Lower leg skin (tissue), 4 donors: ENCODE data around the gene ESF1. TPM values are rescaled to one million over a fixed set of nuclear protein-coding genes. Genes with fewer than 3 reads are reported as not detected.

Source experiments
- DNase-seq, 2 donors: peaks; one replicate each; pipeline ENCODE4 v3.0.0-alpha.2; 2019; ENCODE audit warnings: low spot score in 2 of 2
- H3K4me3 ChIP-seq: fragments of 200-600 bp; sonication (generic); 2 replicates; pipeline ENCODE4 v1.5.1; 2017; ENCODE audit warnings: mild to moderate bottlenecking, low read depth; ENCODE audit not compliant: poor library complexity, severe bottlenecking
- POLR2A ChIP-seq, 2 donors: fragments of 450-650 bp; IDR thresholded peaks; one replicate each; pipeline ENCODE4 v1.6.1; 2016 to 2017; ENCODE audit warnings: antibody characterized with exemption in 2 of 2, mild to moderate bottlenecking in 1 of 2, moderate library complexity in 1 of 2
- WGBS, 2 donors: methylation state at CpG; one replicate each; pipeline ENCODE4 v1.1.5; 2018; 5-methylcytosine and 5-hydroxymethylcytosine counted together
- intact Hi-C: fragments of 100-400 bp; cut with DNase I; formaldehyde crosslinking; loops from one replicate; pipeline ENCODE4 v1.15.0; 2023; ENCODE audit warnings: low total_unique reads
- total RNA-seq, 4 donors: library from RNA; depleted of rRNA; stranded (reverse); fragments of >200 nt; gene quantifications; one replicate each; pipeline ENCODE4 v1.1.0, GENCODE V29; 2016
- TF ChIP-seq, protein P1 (sequence below), 3 donors: fragments of 450-650 bp; IDR thresholded peaks; one replicate each; pipeline ENCODE4 v1.5.1; 2016; ENCODE audit warnings: antibody characterized with exemption in 3 of 3, mild to moderate bottlenecking in 3 of 3, moderate library complexity in 2 of 3

The ESF1 gene
- total RNA-seq, 4 donors from 2014 or later, result 9.5 to 11.1 (median 10.8) TPM

DNA sequence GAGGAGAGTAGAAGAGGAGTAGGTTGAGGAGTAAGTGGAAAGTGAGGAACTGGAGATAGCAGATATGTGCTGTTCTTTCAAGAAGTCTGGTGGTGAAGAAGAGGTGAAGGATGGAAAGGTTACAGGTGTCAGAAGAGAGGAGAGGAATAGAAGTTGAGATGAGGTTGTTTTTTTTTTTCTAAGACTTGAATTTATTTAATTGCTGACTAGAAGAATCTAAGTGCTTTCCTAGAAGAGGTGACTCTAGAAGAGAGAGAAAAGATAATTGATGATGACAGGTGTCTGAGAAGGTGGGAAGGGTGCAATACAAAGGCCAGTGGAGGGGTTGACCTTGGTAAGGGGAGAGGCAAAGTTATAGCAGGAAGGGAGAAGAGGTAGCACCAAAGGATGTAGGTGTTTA is 25.7 kb upstream of the ESF1 start:
- DNase-seq, result no peak
- intact Hi-C loops, result no loop called here
- no peak overlapping the region for H3K4me3 ChIP-seq
- TF ChIP-seq, protein P1, sequence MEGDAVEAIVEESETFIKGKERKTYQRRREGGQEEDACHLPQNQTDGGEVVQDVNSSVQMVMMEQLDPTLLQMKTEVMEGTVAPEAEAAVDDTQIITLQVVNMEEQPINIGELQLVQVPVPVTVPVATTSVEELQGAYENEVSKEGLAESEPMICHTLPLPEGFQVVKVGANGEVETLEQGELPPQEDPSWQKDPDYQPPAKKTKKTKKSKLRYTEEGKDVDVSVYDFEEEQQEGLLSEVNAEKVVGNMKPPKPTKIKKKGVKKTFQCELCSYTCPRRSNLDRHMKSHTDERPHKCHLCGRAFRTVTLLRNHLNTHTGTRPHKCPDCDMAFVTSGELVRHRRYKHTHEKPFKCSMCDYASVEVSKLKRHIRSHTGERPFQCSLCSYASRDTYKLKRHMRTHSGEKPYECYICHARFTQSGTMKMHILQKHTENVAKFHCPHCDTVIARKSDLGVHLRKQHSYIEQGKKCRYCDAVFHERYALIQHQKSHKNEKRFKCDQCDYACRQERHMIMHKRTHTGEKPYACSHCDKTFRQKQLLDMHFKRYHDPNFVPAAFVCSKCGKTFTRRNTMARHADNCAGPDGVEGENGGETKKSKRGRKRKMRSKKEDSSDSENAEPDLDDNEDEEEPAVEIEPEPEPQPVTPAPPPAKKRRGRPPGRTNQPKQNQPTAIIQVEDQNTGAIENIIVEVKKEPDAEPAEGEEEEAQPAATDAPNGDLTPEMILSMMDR (IDR thresholded peaks at IDR 0.05), result no peak
- no peak for TF ChIP-seq POLR2A (IDR thresholded peaks at IDR 0.05)

DNA sequence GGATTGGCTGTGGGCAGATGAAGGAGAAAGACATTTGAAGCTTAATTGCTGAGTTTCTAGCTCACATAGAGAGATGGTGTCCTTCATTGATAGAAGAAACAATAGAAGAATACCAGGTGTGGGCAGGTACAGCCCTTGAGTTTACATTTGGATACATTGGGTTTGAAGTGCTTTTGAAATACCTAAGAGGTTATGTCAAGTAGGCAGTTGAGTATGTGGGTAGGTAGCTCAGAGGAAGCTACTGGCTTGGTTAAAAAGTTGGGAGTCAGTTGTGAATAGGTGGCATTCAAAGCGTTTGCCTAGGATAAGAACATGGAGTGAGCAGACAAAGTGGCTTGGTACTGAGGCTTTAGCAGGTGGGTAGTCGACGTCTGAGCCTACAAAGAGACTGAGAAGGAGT is 25.1 kb upstream of the ESF1 start:
- 96 to 98% methylated on average over 3 of the region's 3 CpGs for WGBS, 2 donors
- TF ChIP-seq POLR2A (IDR thresholded peaks at IDR 0.05), result no peak
- DNase-seq, result no peak
- intact Hi-C loops, result no loop called here
- H3K4me3 ChIP-seq, result no peak overlapping the region

DNA sequence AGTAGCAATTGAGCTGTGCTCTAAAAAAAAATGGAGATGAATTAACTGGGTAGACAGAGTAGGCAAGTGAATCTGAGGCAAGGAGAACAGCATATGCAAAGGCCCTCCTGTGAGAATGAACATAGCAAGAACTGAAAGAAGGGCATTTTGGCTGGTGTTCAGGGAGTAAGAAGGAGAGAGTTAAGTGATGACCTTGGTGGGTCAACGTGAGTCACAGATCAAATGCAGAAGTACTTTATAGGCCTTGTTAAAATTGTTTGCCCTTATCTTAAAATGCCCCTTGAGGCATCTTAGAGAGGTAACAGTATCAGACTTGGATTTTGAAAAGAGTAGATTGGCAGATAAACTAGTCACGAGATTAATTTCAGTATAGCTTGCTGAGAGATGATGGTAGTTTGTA is 24.7 kb upstream of the ESF1 start:
- TF ChIP-seq, protein P1 (IDR thresholded peaks at IDR 0.05), result no peak
- no peak for TF ChIP-seq POLR2A (IDR thresholded peaks at IDR 0.05)
- WGBS, 2 donors, result 82 to 84% methylated on average over 2 of the region's 2 CpGs
- H3K4me3 ChIP-seq, result no peak overlapping the region
- DNase-seq, result no peak
- intact Hi-C loops, result no loop called here

GRCh38 chr20:13800728-13801134 is 16.0 kb upstream of the ESF1 start:
- WGBS, 2 donors, result 8 to 17% methylated on average over 7 of the region's 7 CpGs
- TF ChIP-seq, protein P1 (IDR thresholded peaks at IDR 0.05), result no peak
- no peak for TF ChIP-seq POLR2A (IDR thresholded peaks at IDR 0.05)
- intact Hi-C loops, result no loop called here
- H3K4me3 ChIP-seq, result no peak overlapping the region
- peak; percentile 82 to 93 for DNase-seq

DNA sequence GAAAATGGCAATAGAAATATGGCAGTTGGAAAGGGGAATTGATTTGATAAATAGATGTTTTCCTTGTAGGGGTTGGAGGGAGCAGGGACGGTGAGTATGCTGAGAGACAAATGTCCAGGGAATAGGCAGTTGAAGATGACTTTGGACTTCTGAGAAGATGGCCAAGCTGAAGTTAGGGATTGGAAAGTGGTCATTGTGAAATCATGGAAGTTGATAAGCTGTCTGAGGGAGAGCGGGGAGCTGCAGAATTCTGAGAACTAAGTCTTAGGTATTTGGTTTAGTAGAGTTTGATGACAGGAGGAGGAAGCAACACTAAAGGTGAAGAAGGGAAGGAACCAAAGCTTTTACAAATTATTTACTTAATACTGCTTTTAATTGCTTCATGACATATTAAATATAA is 15.3 kb upstream of the ESF1 start:
- no peak for DNase-seq
- WGBS, 2 donors, result 84 to 85% methylated on average over 2 of the region's 2 CpGs
- intact Hi-C loops, result no loop called here
- TF ChIP-seq POLR2A (IDR thresholded peaks at IDR 0.05), result no peak
- TF ChIP-seq, protein P1 (IDR thresholded peaks at IDR 0.05), result no peak
- H3K4me3 ChIP-seq, result no peak overlapping the region

DNA sequence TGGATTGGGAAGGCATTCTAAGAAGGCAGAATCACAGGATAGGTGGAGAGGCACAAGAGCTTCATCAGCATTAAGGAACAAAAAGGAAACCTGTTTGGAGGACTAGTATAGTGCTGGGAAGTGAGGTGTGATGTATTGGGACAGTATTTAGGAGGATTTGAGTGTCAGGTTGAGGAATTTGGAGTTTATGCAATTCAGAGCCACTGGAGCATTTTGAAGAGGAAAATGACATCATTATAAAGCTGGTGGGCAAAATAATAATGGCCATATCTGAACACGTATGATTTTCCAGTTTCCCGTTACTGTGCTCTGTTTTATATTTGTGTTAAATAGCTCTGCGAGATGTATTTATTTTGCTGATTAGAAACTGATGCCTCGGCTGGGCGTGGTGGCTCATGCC is 14.3 kb upstream of the ESF1 start:
- TF ChIP-seq, protein P1 (IDR thresholded peaks at IDR 0.05), result no peak
- no peak for TF ChIP-seq POLR2A (IDR thresholded peaks at IDR 0.05)
- WGBS, 2 donors, result 85 to 91% methylated on average over 5 of the region's 5 CpGs
- no peak for DNase-seq
- H3K4me3 ChIP-seq, result no peak overlapping the region
- intact Hi-C loops, result no loop called here
